ENCODE measurements around the gene CREB5. TPM values are rescaled to one million over a fixed set of nuclear protein-coding genes. Genes with fewer than 3 reads are reported as not detected.
A peak's percentile ranks its signal among the peaks of the same experiment; 100 is the strongest.

The CREB5 gene
- total and polyA plus RNA-seq, 2 donors (not counting 3 experiments of a cell fraction or from before 2014, with no cell fraction given), result 19.6 to 28.4 TPM

DNA sequence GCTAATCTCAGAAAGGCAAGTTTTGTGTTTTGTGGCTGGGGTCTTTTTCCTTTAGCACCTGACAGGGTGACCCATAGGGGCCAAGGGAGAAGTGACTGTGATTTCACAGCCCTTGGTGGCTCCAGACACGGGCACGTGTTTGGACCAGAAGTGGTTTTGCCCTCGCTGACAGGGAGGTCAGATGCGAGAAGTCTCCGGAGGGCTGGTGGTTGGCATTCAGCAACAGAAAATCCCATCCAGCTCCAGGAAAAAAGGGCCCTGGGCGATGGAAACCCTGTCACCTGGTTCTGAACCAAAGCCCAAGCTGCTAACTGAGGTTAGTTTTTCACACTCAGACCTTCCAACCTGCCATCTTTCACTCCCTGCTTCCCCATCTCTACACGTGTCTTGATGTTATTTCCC is 272.9 kb downstream of the CREB5 start:
- H3K36me3 ChIP-seq (ENCODE audit: control insufficient read depth in 2 of 2, extremely low read depth in 1 of 2, insufficient read depth in 2 of 2, low read length in 2 of 2), result no peaks in the 10 kb centered on the region
- H3K79me2 ChIP-seq (ENCODE audit: control insufficient read depth, insufficient read depth, low read length), result peaks cover 5% of the 10 kb centered on the region
- TSS peak; percentile 66 for BruUV-seq (replicated peaks)
- peak overlapping the region; percentile 97 for H3K27ac ChIP-seq (ENCODE audit: insufficient read depth, low read depth, low read length)
- intact Hi-C loops (cut with micrococcal nuclease) (loop anchor here (1.0 to 5.0 kb wide), 3 partner anchors 155 to 178 kb away; no protein-coding TSS in a partner anchor), dilution Hi-C loops (cut with MboI; ENCODE audit: extremely low pct_ligation_motif_present, low sequenced_read_pairs) (no loop called here)
- POLR2A ChIA-PET, result interaction anchor here (0.7 kb wide), 1 partner anchor 165 kb away, joined by 3 read pairs; no protein-coding TSS in a partner anchor
- no peaks in the 10 kb centered on the region for H4K20me1 ChIP-seq (replicated peaks; ENCODE audit: control insufficient read depth, extremely low read depth, insufficient read depth, low read length)
- FAIRE-seq (no peak), DNase-seq (ENCODE audit: low read depth, low spot score) (no peak)
- H2AFZ ChIP-seq (ENCODE audit: low read depth, low read length), result peak overlapping the region; percentile 17
- CTCF ChIA-PET, result interaction anchor here (0.6 to 1.5 kb wide), 8 partner anchors 9 to 1489 kb away, joined by 3 to 6 read pairs (median 4); no protein-coding TSS in a partner anchor
- H3K9me3 ChIP-seq (replicated peaks; ENCODE audit: control insufficient read depth, insufficient read depth, low read length), result no peaks in the 10 kb centered on the region
- H3K27me3 ChIP-seq (ENCODE audit: control insufficient read depth in 2 of 2, insufficient read depth in 2 of 2, low read length in 2 of 2), result no peaks in the 10 kb centered on the region
- H3K4me3 ChIP-seq (replicated peaks in 1 of 3; ENCODE audit: insufficient read depth in 1 of 3, low read depth in 1 of 3, low read length in 3 of 3), result peak overlapping the region in 1 of 3 experiments; percentile 41
- peak overlapping the region; percentile 100 for H3K9ac ChIP-seq (replicated peaks; ENCODE audit: extremely low read depth, insufficient read depth, low read length)
- H3K4me1 ChIP-seq (ENCODE audit: control insufficient read depth, extremely low read depth, insufficient read depth, low read length), result peaks cover 29% of the 10 kb centered on the region
- H3K9me1 ChIP-seq (replicated peaks; ENCODE audit: control insufficient read depth, extremely low read depth, insufficient read depth, low read length), result no peaks in the 10 kb centered on the region
- TF ChIP-seq, protein P1, sequence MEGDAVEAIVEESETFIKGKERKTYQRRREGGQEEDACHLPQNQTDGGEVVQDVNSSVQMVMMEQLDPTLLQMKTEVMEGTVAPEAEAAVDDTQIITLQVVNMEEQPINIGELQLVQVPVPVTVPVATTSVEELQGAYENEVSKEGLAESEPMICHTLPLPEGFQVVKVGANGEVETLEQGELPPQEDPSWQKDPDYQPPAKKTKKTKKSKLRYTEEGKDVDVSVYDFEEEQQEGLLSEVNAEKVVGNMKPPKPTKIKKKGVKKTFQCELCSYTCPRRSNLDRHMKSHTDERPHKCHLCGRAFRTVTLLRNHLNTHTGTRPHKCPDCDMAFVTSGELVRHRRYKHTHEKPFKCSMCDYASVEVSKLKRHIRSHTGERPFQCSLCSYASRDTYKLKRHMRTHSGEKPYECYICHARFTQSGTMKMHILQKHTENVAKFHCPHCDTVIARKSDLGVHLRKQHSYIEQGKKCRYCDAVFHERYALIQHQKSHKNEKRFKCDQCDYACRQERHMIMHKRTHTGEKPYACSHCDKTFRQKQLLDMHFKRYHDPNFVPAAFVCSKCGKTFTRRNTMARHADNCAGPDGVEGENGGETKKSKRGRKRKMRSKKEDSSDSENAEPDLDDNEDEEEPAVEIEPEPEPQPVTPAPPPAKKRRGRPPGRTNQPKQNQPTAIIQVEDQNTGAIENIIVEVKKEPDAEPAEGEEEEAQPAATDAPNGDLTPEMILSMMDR (IDR thresholded peaks at IDR 0.05; ENCODE audit: extremely low read depth in 1 of 2, insufficient read depth in 1 of 2, low read depth in 1 of 2, low read length in 2 of 2), result no peak
- TF ChIP-seq, protein P2, sequence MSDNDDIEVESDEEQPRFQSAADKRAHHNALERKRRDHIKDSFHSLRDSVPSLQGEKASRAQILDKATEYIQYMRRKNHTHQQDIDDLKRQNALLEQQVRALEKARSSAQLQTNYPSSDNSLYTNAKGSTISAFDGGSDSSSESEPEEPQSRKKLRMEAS (IDR thresholded peaks at IDR 0.05; ENCODE audit: insufficient read depth, insufficient read length), result no peak
- TF ChIP-seq EZH2 (IDR thresholded peaks at IDR 0.05; ENCODE audit: borderline replicate concordance, low read depth, low read length, severe bottlenecking) (no peak), GATA2 (IDR thresholded peaks at IDR 0.05; ENCODE audit: insufficient read depth, insufficient read length, low read depth, low read length) (no peak), JUN (IDR thresholded peaks at IDR 0.05; ENCODE audit: borderline replicate concordance, insufficient read depth, insufficient read length, low read depth) (no peak), FOS (IDR thresholded peaks at IDR 0.05; ENCODE audit: borderline replicate concordance, insufficient read depth, low read length) (no peak), POLR2AphosphoS5 (IDR thresholded peaks at IDR 0.05; ENCODE audit: insufficient read depth, low read depth, low read length) (no peak), MYC (IDR thresholded peaks at IDR 0.05; ENCODE audit: low read depth, low read length) (no peak), POLR2A (IDR thresholded peaks at IDR 0.05; ENCODE audit: low read depth, low read length) (no peak)
- peak overlapping the region; percentile 97 for H3K4me2 ChIP-seq (ENCODE audit: insufficient read depth, low read length)

Data from endothelial cell of umbilical vein (primary cell).